HepG2 (cell line): ENCODE measurements around the gene PCTP.

ENCODE experiments used
- CHD2 ChIP-seq: IDR thresholded peaks from 2 replicates; pipeline ENCODE4 v1.6.1; 2011; ENCODE audit warnings: low read depth, low read length, improper control_type of control experiment
- CTCF ChIP-seq: sonication (generic); formaldehyde crosslinking; IDR thresholded peaks from 2 replicates; pipeline ENCODE4 v1.5.0; 2020; ENCODE audit warnings: mild to moderate bottlenecking, missing genetic modification reagents, moderate library complexity
- EZH2 ChIP-seq: conservative IDR thresholded peaks from 2 replicates; pipeline ENCODE4 v1.6.1; 2012; ENCODE audit warnings: mild to moderate bottlenecking, low read depth, low read length, moderate library complexity
- HNF1A ChIP-seq, 2 experiments: sonication (generic) in 1 of 2; formaldehyde crosslinking in 1 of 2; IDR thresholded peaks; 2 replicates each; pipeline versions ENCODE4 v1.4.0 to v1.6.1; 2016 to 2020; ENCODE audit warnings: borderline replicate concordance in 1 of 2, low read depth in 1 of 2, mild to moderate bottlenecking in 1 of 2, missing genetic modification reagents in 1 of 2
- NR2C2 ChIP-seq: sonication (generic); formaldehyde crosslinking; IDR thresholded peaks from 2 replicates; pipeline ENCODE4 v1.4.0; 2020; ENCODE audit warnings: missing genetic modification reagents, mild to moderate bottlenecking, moderate library complexity, borderline replicate concordance
- POLR2A ChIP-seq, 2 experiments: IDR thresholded peaks; 2 replicates each; pipeline ENCODE4 v1.6.1; 2011; ENCODE audit warnings: low read depth in 2 of 2, low read length in 2 of 2, mild to moderate bottlenecking in 1 of 2, moderate library complexity in 1 of 2; ENCODE audit not compliant: insufficient read depth in 1 of 2
- TOE1 ChIP-seq: sonication (generic); formaldehyde crosslinking; IDR thresholded peaks from 2 replicates; pipeline ENCODE4 v1.4.0; 2020; ENCODE audit warnings: mild to moderate bottlenecking, missing genetic modification reagents
- ZBTB44 ChIP-seq: sonication (generic); formaldehyde crosslinking; IDR thresholded peaks from 2 replicates; pipeline ENCODE4 v1.4.0; 2020; ENCODE audit warnings: missing genetic modification reagents
- ZNF253 ChIP-seq: sonication (generic); formaldehyde crosslinking; IDR thresholded peaks from 2 replicates; pipeline ENCODE4 v1.8.0; 2022; ENCODE audit warnings: mild to moderate bottlenecking, missing genetic modification reagents, borderline replicate concordance
- ZNF362 ChIP-seq: sonication (generic); formaldehyde crosslinking; IDR thresholded peaks from 2 replicates; pipeline ENCODE4 v1.4.0; 2020; ENCODE audit warnings: missing genetic modification reagents, mild to moderate bottlenecking, borderline replicate concordance
- ZNF569 ChIP-seq: sonication (generic); formaldehyde crosslinking; IDR thresholded peaks from 2 replicates; pipeline ENCODE4 v1.5.0; 2020; ENCODE audit warnings: mild to moderate bottlenecking, missing genetic modification reagents, moderate library complexity, borderline replicate concordance

- TF ChIP-seq POLR2A (IDR thresholded peaks at IDR 0.05; ENCODE audit: insufficient read depth in 1 of 2, low read depth in 2 of 2, low read length in 2 of 2) (no peak), CTCF (CRISPR knock-in tag) (no peak), HNF1A (IDR thresholded peaks at IDR 0.05; ENCODE audit: low read depth) (no peak), HNF1A (CRISPR knock-in tag; IDR thresholded peaks at IDR 0.05; ENCODE audit: borderline replicate concordance) (no peak), ZNF362 (CRISPR knock-in tag) (no peak), ZNF253 (CRISPR knock-in tag) (no peak), NR2C2 (no peak), ZBTB44 (CRISPR knock-in tag) (no peak), EZH2 (no peak), CHD2 (no peak), ZNF569 (no peak), TOE1 (CRISPR knock-in tag) (no peak)
Observed at GRCh38 chr17:55820675-55821074, 69.8 kb downstream of the PCTP start.
